DMS79 (cell line): ENCODE data around the gene APEX2.
A peak's percentile ranks its signal among the peaks of the same experiment; 100 is the strongest.
"Not testable (repeated sequence)": the region's sequence is repeated elsewhere in the genome, so short reads cannot be mapped to it uniquely, and the experiment has no call there.

Source experiments
- DNase-seq: peaks from one replicate; lab custom pipeline; 2025; lab: John Stamatoyannopoulos, UW

APEX2 gene

DNA sequence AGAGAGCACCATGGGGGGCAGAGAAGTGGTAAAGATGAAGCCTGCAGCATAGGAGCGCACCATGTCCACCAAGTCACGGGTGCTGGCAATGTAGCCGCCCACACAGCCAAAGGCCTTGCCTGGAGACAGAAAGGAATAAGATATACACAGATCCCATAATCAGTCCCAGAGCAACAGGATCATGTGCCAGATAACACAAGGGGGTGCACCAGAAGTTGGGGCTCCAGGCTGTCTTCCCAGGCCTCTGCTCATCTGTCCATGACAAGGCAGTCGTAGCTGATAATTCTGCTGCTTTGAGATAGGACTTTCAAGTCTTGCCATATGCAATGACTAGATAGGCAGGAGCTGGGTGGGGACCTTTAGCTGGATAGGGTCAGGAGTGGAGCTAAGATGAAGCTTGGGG lies 14.7 kb downstream of the APEX2 start:
- no peak for DNase-seq

DNA sequence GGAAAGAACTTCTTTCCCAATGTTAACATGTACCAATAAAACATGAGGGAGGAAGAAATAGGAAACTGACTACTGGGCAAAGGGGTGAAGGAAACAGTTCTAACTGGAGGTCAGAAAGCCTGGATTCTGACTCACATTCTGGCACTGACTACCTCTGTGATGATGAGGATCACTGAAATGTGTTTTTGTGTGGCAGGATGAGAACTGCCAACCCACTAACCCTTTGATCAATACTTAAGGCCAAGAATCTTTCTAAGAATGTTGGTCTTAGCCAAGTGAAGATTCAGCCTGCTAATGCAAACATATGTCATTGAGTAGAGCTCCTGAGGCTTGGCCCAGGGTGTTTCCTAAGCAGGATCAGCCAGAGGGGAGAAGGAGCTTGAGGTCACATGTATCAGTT lies 26.0 kb downstream of the APEX2 start:
- DNase-seq = no peak

DNA sequence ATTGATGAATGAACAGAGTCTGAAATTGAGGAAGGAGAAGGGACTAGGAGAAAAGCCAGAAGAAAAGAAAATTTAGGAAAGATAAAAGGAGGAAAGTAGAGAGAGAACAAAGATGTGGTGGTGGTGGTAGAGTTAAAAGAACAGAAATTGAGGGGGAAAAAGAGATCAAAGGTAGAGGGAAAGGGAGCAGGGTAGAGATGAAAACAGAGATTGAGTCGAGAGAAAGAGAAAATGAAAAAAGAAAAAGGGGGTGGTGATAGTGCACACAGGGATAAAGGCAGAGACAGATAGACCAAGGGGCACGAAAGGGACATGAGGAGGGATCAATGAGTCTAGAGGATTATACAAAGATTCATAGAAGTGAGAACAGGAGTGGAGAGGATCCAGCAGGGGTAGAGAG lies 26.7 kb downstream of the APEX2 start:
- no peak for DNase-seq

GRCh38 chrX:55028040-55028439 lies 27.9 kb downstream of the APEX2 start:
- DNase-seq = no peak

- no peak for DNase-seq
Measured at GRCh38 chrX:55028611-55029010, 28.4 kb downstream of the APEX2 start.

DNA sequence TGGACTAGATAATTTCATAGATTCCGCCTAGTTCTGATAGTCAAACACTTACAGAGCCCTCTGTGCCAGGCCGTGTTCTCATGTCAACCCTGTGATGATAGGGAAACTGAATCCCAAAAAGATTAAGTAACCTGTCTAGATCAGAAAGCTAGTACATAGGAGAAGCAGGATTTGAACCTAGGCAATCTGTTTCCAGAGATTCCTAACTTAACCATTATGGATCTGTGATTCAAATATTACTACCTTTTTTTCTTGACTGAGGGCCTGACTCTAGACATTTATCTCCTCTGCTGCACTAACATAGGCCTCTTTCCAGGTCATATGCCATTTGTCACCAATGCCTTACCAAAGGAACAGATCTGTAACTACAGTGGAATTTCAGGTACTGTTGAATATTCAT lies 29.1 kb downstream of the APEX2 start:
- no peak for DNase-seq

DNA sequence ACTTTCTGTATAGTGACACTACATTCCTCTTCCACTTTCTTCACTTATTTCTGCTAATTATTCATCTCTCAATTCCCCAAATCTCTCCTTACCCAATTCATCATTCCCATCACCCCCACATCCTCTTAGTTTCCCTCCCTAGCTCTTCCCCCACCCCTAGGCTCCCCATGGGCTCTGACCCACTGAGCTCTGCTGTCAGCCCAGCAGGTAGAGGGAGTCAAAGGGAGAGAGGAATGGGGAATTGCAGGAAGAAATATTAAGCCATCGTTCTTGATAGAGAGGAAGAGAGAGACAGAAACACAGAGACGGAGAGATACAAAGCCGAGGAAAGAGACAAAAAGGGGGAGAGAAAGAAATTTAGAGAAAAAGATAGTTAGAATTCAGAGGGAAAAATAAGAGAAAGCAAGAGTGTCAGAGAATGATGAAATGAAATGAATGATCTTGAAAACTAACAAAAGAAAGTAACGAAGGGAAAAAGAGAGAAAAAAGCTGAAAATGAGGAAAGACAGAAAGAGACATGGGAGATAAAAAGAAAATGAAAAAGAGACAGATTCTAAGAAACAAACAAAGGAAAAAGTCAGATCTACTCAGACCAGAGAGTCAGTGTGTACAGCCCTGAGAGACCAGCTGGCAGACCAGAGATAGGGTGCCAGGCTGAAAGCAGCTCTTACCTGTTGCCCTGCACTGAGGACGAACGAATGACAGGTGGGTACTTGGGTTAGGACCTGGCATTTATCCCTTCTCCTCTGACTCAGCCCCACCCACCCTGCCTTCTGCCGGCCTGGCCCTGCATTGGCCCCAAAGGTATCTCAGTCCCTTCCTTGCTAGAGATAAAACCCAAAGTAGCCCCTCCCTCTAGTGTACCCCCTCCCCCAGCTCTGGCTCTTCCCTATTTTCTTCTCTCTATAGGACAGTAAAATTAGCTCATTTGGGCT lies 30.4 kb downstream of the APEX2 start, which contains the start of gene ALAS2:
TSS of gene ALAS2 (minus strand) at position 707 of the 935 bp plus-strand sequence. CDS start 4,977 bp downstream, outside the sequence.
- no peak for DNase-seq

DNA sequence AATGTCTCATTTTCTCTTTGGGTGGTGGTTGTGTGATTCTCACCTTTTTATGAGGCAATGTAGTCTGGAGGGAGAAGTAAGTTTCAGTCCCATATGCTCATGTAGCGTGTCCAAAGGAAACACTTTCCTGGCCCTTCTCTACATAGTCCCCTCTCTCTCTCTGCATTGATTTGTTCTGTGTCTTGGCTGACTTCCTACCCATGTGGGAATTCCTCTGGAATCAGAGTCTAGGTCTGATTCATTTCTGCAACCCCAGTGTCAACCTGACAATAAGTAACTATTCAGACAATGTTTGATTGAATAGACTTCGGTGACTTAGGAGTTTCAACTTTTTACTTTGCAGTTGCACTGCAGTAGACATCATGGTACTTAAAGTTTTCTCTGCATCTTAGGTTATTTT lies 33.3 kb downstream of the APEX2 start:
- no peak for DNase-seq

DNA sequence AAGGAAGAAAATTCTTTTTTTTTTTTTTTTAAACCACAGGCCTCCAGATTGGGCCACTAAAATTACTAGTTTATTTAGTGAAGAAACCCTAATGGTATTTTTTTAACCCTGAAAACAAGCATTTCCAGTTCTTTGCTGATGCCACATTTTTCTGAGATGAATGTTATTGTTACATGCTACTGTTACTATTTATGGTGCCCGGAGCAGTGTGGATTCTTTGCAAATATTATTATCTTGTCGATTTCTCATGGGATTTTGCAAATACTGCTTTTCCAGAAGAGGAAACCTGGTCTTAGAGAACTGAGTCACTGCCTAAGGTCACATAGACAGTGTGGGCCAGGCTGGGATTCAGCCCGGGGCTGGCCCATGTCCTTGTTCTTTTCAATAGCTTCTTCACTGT lies 39.3 kb downstream of the APEX2 start:
- no peak for DNase-seq

DNA sequence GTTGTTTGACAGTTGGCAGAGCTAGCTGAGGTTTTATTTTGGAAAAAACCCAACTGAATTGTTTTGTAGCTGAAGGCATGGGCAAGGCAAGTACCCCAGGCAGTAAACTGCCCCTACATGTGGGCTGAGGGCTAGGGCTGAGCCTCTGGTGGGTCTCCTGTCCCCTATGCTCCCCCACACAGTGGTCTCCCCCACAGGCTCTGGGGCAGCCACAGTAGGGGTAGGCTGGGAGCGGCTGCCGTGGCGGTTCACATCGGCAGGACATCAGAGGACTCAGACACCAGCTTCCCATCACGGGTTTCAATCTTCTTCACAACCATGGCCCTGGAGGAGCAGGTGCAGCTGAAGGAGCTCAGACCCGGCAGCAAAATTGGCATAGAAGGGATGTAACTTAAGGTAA lies 41.4 kb downstream of the APEX2 start:
- no peak for DNase-seq

DNA sequence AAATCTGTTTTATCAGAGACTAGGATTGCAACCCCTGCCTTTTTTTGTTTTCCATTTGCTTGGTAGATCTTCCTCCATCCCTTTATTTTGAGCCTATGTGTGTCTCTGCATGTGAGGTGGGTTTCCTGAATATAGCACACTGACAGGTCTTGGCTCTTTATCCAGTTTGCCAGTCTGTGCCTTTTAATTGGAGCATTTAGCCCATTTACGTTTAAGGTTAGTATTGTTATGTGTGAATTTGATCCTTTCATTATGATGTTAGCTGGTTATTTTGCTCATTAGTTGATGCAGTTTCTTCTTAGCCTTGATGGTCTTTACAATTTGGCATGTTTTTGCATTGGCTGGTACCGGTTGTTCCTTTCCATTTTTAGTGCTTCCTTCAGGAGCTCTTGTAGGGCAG lies 50.4 kb downstream of the APEX2 start:
- DNase-seq = not testable (repeated sequence)

GRCh38 chrX:55056820-55057674 lies 56.9 kb downstream of the APEX2 start:
- DNase-seq = peak; percentile 2

DNA sequence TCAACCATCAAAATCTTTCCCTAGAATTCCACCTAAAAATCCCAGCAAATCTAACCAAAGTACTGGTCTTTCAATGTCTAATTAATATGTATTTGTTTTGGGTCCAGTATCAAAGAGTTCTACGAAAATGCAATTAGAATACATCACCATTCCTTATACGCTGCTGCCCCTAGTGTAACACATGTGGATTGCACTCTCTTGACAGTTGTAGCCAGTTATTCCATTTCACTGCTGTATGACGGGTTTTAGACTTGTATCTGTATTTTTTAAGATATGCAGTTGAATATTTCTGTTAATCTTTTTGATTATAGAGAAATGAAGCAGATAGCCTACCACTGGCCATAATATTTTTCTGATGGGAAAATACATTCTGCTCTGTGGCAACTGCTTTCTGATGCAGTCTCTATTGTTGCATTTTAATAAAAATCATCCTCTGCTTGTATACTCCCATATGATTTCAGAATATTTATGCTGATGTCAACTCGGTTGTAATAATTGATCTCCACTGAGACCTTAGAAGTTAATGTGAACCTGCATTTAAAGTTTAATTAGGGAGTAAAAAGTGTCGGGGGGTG lies 57.6 kb downstream of the APEX2 start:
- no peak for DNase-seq
